ENCODE data around the gene SYT7. TPM values are rescaled to one million over a fixed set of nuclear protein-coding genes. Genes with fewer than 3 reads are reported as not detected.
A peak's percentile ranks its signal among the peaks of the same experiment; 100 is the strongest.

The SYT7 gene
- total and polyA plus RNA-seq, 2 of the 8 experiments (the other 6 are each of a cell fraction or from before 2014, with no cell fraction given), result 9.6 to 10.5 TPM

DNA sequence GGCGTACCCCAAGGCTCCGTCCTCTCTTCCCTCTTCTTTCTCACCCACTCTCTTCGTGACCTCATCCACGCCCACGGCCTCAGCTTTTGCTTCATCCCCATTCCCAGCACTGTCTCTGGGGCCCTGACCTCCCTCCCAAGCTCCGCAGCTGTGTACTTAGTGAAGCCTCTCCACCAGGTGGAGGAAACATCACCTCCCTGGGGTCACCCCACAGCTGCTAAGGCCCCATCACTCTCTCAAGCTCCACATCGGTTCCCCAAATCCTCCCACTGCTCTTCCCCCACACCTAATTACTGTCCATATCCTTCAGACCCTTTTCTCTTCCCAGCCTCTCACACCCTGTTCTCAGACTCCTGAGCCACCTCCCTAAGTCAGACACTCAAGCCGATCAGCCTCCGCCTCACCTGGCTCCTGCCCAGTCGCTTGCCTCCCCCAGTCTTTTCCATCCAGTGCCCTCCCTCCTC is 7.9 kb upstream of the SYT7 start:
- Histone ChIP-seq H3K18ac (ENCODE audit: extremely low read depth, low read length) (peak overlapping the region; percentile 78), H2BK5ac (ENCODE audit: low read depth, low read length) (peak overlapping the region; percentile 71; the same call in 1 of the 2 replicates), H2BK20ac (ENCODE audit: low read length) (peak overlapping the region; percentile 61; the same call in 1 of the 2 replicates), H3K56ac (replicated peaks; ENCODE audit: insufficient read length, low read depth, low read length) (peak overlapping the region; percentile 37), H2BK120ac (replicated peaks; ENCODE audit: low read depth, low read length) (no peak overlapping the region), H3K4me1 (replicated peaks in 1 of 4; ENCODE audit: control insufficient read depth in 3 of 4, insufficient read depth in 4 of 4, low read length in 3 of 4) (peaks cover 0 to 18% (median 14%) of the 10 kb centered on the region in 4 experiments; a peak in 6 of 7 replicates), H2BK15ac (ENCODE audit: low read length) (peak overlapping the region; percentile 98; the same call in 1 of the 2 replicates), H3K23ac (ENCODE audit: insufficient read length) (no peak overlapping the region), H3K27me3 (replicated peaks in 1 of 4; ENCODE audit: control insufficient read depth in 3 of 4, extremely low read depth in 1 of 4, insufficient read depth in 3 of 4, low read length in 3 of 4) (peaks cover 0 to 19% (median 11%) of the 10 kb centered on the region in 4 experiments; a peak in 3 of 7 replicates), H2AK5ac (ENCODE audit: low read depth, low read length) (peak overlapping the region; percentile 89; the same call in 1 of the 2 replicates), H3K14ac (ENCODE audit: insufficient read length) (no peak overlapping the region), H3K9me3 (ENCODE audit: insufficient read depth in 2 of 2, low read depth in 1 of 2, low read length in 1 of 2) (no peaks in the 10 kb centered on the region), H4K5ac (ENCODE audit: insufficient read length, low read depth, low read length) (no peak overlapping the region), H3K4me3 (ENCODE audit: extremely low read depth in 1 of 4, insufficient read depth in 2 of 4, low read depth in 3 of 4, low read length in 4 of 4) (peak overlapping the region; percentile 40 to 68 (median 54)), H3K4ac (replicated peaks; ENCODE audit: insufficient read length, low read depth, low read length) (no peak overlapping the region), H3K79me1 (ENCODE audit: low read depth, low read length) (no peaks in the 10 kb centered on the region), H2AFZ (ENCODE audit: low read length) (peak overlapping the region; percentile 62; the same call in 1 of the 2 replicates), H3K27ac (ENCODE audit: low read depth, low read length) (no peak overlapping the region), H3K4me2 (ENCODE audit: insufficient read depth in 1 of 2, low read depth in 2 of 2, low read length in 2 of 2) (peak overlapping the region; percentile 83 to 92), H3K79me2 (ENCODE audit: control insufficient read depth in 1 of 2, insufficient read depth in 2 of 2, low read length in 2 of 2) (no peaks in the 10 kb centered on the region), H4K8ac (ENCODE audit: extremely low read depth, insufficient read depth, low read length) (no peak overlapping the region), H4K20me1 (replicated peaks in 1 of 2; ENCODE audit: control insufficient read depth in 1 of 2, insufficient read depth in 2 of 2, low read length in 2 of 2) (no peaks in the 10 kb centered on the region), H4K91ac (replicated peaks; ENCODE audit: insufficient read length, low read length) (peak overlapping the region; percentile 4), H3K36me3 (ENCODE audit: control insufficient read depth in 2 of 4, insufficient read depth in 4 of 4, low read length in 3 of 4) (no peaks in the 10 kb centered on the region), H3K23me2 (ENCODE audit: low read depth, low read length) (peaks cover 14% of the 10 kb centered on the region), H3K9ac (replicated peaks in 1 of 4; ENCODE audit: extremely low read depth in 1 of 4, low read depth in 3 of 4, low read length in 3 of 4) (peak overlapping the region in 2 of 4 experiments; percentile 50 to 51; a peak in 3 of 7 replicates), H2BK12ac (ENCODE audit: low read depth, low read length) (peak overlapping the region; percentile 80; the same call in 1 of the 2 replicates)
- no peak for TF ChIP-seq TAF7 (optimal IDR thresholded peaks at IDR 0.05; ENCODE audit: borderline replicate concordance, low read depth, low read length)
- TF ChIP-seq, protein P1, sequence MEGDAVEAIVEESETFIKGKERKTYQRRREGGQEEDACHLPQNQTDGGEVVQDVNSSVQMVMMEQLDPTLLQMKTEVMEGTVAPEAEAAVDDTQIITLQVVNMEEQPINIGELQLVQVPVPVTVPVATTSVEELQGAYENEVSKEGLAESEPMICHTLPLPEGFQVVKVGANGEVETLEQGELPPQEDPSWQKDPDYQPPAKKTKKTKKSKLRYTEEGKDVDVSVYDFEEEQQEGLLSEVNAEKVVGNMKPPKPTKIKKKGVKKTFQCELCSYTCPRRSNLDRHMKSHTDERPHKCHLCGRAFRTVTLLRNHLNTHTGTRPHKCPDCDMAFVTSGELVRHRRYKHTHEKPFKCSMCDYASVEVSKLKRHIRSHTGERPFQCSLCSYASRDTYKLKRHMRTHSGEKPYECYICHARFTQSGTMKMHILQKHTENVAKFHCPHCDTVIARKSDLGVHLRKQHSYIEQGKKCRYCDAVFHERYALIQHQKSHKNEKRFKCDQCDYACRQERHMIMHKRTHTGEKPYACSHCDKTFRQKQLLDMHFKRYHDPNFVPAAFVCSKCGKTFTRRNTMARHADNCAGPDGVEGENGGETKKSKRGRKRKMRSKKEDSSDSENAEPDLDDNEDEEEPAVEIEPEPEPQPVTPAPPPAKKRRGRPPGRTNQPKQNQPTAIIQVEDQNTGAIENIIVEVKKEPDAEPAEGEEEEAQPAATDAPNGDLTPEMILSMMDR (IDR thresholded peaks at IDR 0.05; ENCODE audit: control extremely low read depth in 1 of 3, insufficient read depth in 1 of 3, low read depth in 1 of 3, low read length in 3 of 3), result peak in 1 of 3 experiments; percentile 14; a peak in 1 of 4 replicates
- FAIRE-seq (no peak), DNase-seq (ENCODE audit: low read depth in 1 of 2, low spot score in 2 of 2) (no peak)
- ChIA-PET POLR2A (ENCODE audit: partially characterized antibody) (interaction anchor here (1.1 to 4.6 kb wide), 8 partner anchors 7 to 89 kb away, joined by 3 to 34 read pairs (median 6); no protein-coding TSS in a partner anchor), CTCF (ENCODE audit: partially characterized antibody) (interaction anchor here (0.8 to 17.1 kb wide), 28 partner anchors 8 to 120 kb away, joined by 3 to 335 read pairs (median 4); partner anchors contain the start of gene LRRC10B)
- WGBS, 2 experiments (ENCODE audit: extremely low coverage in 1 of 2, insufficient coverage in 1 of 2, insufficient read length in 1 of 2, insufficient replicate concordance in 2 of 2, low coverage in 1 of 2, low lambda C conversion rate in 2 of 2, missing lambda C conversion rate in 1 of 2), result 31% methylated on average over 10 of the region's 10 CpGs; no CpG with 5 or more reads in 1 of the 2 experiments

Measured in H1 (cell line).